GM18870 (cell line): Measurements from ENCODE around the gene EPHA2.
"Not testable (repeated sequence)": the region's sequence is repeated elsewhere in the genome, so short reads cannot be mapped to it uniquely, and the experiment has no call there.

Experiments
- ATAC-seq: cut with Tn5 transposase; IDR thresholded peaks from one replicate; pipeline ENCODE4 v1.9.1; 2021; ENCODE audit warnings: moderate library complexity; ENCODE audit not compliant: unreplicated experiment

The EPHA2 gene

DNA sequence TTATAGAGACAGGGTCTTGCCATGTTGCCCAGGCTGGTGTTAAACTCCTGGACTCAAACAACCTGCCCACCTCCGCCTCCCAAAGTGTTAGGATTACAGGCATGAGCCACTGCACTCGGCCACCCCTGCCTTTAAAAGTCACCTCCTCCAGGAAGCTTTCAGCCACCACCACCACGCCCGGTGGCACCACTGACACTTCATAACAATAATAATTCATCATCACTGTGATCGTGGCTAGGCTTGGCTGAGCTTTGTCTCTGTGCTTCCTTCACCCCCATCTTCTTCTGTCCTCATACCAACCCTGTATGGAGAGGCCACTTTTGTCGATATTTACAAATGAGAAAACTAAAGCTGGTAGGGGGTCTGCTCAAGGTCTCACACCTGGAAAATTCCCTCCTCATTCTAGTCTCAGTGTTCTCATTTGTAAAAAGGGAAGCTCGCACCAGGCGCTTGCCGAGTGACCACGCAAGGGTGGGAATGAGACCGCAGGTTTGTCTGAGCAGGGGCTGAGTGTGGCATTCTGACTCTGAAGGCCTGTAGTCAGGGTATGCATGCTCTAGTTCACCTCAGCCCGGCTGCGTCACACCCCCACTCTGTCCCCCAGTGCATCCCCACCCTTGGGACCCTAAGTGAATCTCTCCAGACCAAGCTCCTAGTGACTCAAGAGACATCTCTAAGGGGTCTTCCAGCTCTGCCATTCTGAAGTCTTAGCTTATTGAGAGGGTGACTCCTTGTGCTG lies 12.9 kb upstream of the EPHA2 start:
- no peak for ATAC-seq

DNA sequence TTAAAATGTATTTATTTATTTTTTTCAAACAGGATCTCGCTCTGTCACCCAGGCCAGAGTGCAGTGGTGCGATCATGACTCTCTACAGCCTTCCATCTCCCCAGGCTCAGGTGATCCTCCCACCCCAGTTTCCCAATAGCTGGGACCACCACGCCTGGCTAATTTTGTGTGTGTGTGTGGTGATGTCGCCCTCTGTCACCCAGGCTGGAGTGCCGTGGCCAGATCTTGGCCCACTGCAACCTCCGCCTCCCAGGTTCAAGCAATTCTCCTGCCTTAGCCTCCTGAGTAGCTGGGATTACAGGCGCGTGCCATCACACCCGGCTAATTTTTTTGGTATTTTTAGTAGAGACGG lies 12.3 kb upstream of the EPHA2 start:
- ATAC-seq = not testable (repeated sequence)

GRCh38 chr1:16167331-16168143 lies 11.7 kb upstream of the EPHA2 start:
- ATAC-seq = no peak

DNA sequence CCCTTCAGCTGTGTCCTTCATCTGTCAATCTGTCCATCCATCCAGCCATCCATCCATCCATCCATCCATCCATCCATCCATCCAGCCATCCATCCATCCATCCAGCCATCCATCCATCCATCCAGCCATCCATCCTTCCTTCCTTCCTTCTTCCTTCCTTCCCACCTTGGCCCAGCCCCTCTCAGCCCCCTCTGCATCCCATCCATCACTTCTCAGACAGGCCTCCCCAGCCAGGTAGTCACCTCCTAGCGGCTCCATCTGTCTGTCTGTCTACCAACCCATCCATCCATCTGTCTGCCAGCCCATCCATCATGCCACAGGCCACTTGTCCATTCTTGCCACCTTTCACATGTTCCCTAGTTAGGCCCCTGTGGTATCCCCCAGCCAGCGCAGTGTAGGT lies 10.2 kb upstream of the EPHA2 start:
- ATAC-seq = no peak

DNA sequence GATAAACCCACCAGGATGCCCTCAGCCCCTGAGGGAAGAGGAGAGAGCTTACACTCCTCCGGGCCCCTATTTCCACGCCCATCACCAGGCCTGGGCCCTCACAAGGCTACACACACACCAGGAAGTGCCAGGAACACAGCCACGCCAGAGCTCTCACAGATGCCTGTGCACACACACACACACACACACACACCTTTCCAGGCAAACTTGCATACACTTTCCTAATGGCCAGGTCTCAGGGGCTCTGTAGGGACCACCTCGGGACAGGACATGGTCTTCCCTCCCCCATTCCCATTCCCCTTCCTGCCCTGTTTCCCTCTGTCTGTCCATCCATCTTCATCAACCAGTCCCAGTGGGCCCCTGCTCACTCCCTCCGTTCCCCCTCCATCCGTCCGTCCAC lies 9.7 kb upstream of the EPHA2 start:
- no peak for ATAC-seq

- no peak for ATAC-seq
These were observed 9.2 kb upstream of the EPHA2 start for GRCh38 chr1:16165073-16165364.

DNA sequence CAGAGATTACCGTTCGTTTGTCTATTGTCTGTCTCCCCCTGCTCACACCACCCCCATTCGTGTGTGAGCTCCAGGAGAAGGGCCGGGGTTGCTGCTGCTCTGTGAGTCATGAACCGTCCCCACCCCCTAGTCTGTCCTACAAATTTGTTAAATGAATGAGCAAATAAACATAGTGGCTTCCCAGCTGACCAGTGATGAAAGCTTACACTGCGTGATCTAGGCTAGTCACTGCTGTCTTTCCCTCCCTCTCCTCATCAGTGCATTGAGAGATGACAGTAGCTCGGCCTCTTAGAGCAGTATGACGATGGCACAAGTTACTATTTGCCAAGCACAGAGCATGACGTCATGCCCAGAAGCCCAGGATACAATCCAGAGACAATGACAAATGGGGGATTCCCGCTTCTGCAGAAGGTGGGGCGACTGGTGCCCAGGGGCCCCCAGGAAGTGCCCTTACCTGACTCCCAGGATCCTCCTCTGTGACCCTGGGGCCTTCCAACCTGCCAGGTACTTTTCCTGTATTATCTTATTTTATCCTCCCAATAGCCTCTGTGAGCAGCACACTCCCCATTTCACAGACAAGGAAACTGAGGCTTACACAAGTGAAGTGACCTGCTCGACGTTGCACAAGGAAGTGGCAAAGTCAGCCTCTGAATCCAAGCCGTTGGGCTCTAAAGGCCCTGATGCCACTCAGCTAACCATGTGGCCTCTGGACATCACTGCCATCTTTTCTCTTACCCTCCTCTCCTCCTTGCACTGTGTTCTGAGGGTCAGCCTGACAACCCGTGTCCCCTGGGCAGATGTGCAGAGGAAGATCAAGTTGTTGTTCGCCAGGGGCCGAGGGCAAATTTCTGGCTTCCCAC lies 8.6 kb upstream of the EPHA2 start:
- ATAC-seq = no peak

DNA sequence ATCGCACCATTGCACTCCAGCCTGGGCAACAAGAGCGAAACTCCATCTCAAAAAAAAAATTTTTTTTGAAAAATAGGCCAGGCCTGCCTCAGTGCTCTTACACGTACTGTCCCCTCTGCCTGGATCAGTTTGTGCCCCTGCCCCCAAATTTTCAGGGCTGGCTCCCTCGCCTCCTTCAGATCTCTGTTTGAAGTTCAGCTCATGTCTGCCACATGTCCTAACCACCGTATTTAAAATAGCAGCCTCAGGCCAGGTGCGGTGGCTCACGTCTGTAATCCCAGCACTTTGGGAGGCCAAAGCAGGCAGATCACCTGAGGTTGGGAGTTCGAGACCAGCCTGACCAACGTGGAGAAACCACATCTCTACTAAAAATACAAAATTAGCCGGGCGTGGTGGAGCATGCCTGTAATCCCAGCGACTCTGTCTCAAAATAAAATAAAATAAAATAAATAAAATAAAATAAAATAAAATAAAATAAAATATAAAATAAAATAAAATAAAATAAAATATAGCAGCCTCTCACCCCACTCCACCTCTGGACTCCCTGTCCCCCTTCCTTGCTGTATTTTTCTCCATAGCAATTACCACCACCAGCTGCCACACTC lies 7.8 kb upstream of the EPHA2 start:
- not testable (repeated sequence) for ATAC-seq

DNA sequence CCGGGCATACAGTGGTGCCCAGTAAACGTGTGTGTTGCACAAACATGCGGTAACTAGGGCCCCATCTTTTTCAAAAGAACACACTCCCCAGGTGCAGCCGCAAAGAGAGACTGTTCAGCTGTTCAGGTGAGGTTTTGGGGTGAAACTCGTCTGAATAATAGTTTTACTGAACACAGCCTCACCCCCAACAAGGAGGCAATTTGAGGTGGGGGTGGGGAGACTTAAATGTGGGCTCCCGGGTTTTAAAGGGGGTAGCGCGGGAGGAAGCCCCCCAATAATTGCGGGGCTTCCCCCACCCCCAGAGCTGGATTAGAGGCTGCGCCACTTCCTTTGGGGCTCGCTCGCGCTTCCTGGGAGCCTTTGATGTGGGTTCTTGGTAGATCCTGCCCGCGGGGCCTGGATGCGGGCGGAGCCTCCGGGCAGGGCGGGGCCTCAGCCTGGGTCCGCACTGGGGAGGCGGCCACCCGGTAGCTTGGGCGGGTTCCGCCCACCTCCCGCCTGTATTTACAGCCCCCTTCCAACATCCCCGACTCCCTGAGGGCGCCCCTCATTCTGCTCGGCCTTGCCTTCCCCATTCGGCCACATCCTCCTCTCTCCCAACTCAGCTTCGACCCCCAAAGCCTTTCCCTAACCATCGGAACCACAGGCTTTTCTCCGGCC lies 6.4 kb upstream of the EPHA2 start:
- ATAC-seq = no peak

GRCh38 chr1:16161717-16162116 lies 5.8 kb upstream of the EPHA2 start:
- no peak for ATAC-seq

DNA sequence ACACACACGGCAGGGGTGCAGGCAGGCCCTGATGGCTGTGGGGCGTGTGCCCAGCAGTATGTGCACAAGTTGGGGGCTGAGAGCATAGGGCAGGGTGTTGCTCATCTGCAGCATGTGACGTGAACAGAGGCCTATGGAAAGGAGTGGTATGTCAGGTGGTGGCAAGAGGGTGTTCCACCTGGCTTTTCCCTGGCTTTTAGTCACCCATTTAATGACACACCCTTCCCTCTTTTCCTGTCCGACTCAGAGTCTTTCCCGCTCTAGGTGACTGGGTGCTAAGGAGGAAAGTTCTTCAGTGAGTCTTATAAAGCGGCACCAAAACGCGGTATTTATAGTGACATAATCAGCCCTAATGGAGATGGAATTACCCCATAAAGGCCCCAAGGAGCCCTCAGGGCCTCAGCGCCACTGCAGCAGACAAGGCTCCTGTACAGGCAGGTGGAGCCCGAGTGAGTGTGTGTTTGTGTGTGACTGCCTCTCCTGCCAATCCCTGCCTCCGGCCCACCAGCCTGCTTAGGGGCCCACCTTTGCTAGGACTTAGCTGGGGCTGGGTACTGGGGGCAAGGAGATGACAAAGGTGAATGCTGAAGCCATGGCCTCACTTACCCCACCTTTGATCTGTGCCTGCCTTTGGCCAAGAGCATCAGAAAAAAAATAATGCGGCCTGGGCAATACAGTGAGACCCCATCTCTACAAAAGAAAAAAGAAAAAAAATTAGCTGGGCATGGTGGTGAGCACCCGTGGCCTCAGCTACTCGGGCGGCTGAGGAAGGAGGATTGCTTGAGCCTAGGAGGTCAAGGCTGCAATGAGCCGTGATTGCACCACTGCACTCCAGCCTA lies 3.3 kb upstream of the EPHA2 start:
- ATAC-seq = no peak

- no peak for ATAC-seq
These were observed 2.2 kb upstream of the EPHA2 start for GRCh38 chr1:16158025-16158424.

GRCh38 chr1:16156848-16157495 lies 1.1 kb upstream of the EPHA2 start:
- no peak for ATAC-seq

GRCh38 chr1:16153999-16154673 lies 1.7 kb downstream of the EPHA2 start:
- ATAC-seq = no peak

GRCh38 chr1:16153096-16153998 lies 2.5 kb downstream of the EPHA2 start:
- ATAC-seq = no peak

DNA sequence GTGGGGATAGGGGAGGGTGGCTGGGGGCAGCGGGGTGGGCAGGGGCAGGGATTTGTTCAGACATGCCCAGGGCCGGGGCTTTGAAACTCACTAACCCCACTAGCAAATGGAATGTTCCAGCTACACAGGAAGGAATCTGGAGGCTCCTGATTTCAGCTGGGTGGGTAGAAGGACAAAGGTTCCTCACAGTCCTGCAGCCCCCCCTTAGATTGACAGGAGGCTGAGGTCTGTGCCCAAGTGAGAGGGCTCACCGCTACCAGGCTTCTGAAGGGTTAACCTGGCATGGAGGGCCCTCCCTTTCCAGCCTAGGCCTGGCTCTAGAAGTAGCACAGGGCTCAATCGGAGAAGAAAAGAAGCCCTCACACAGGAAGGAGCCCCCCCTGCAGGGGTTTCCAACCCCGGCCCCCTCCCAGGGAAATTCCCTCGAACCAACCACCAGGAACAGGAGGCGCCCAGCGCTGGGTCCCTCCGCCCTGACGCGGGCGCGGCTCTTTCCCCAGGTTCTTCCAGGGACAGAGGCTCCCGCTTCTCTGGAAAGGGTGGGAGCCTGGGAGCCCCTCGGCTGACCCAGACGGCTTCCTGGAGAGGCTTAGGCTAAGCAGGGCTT lies 3.3 kb downstream of the EPHA2 start:
- no peak for ATAC-seq

GRCh38 chr1:16151995-16152384 lies 3.9 kb downstream of the EPHA2 start:
- no peak for ATAC-seq
